Measurements from ENCODE around the gene PLA2G2C.

- TF ChIP-seq POLR2A (IDR thresholded peaks at IDR 0.05; ENCODE audit: low read depth): no peak
- TF ChIP-seq, protein P1, sequence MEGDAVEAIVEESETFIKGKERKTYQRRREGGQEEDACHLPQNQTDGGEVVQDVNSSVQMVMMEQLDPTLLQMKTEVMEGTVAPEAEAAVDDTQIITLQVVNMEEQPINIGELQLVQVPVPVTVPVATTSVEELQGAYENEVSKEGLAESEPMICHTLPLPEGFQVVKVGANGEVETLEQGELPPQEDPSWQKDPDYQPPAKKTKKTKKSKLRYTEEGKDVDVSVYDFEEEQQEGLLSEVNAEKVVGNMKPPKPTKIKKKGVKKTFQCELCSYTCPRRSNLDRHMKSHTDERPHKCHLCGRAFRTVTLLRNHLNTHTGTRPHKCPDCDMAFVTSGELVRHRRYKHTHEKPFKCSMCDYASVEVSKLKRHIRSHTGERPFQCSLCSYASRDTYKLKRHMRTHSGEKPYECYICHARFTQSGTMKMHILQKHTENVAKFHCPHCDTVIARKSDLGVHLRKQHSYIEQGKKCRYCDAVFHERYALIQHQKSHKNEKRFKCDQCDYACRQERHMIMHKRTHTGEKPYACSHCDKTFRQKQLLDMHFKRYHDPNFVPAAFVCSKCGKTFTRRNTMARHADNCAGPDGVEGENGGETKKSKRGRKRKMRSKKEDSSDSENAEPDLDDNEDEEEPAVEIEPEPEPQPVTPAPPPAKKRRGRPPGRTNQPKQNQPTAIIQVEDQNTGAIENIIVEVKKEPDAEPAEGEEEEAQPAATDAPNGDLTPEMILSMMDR (IDR thresholded peaks at IDR 0.05): no peak
Measured at GRCh38 chr1:20224546-20224945, 38.2 kb upstream of the PLA2G2C start.
